CD4-positive, alpha-beta T cell treated with Interleukin-17A for 1 hour (primary cell): ENCODE measurements around the gene CBLN3.
"Not testable (repeated sequence)": the region's sequence is repeated elsewhere in the genome, so short reads cannot be mapped to it uniquely, and the experiment has no call there.

Source experiments
- DNase-seq: peaks from one replicate; pipeline ENCODE4 v3.0.0-alpha.2; 2020

Gene CBLN3

GRCh38 chr14:24399999-24400718, 29.3 kb downstream of the CBLN3 start:
- no peak for DNase-seq

- no peak for DNase-seq
Measured at GRCh38 chr14:24399447-24399822, 30.0 kb downstream of the CBLN3 start.

- DNase-seq = peak; percentile 20
Measured at GRCh38 chr14:24398653-24399446, 30.6 kb downstream of the CBLN3 start, which contains the start of gene NYNRIN. Gene NYNRIN (plus strand): TSS chr14:24399003. CDS start chr14:24399247, 244 bp downstream.

GRCh38 chr14:24398293-24398652, 31.2 kb downstream of the CBLN3 start:
- DNase-seq = no peak

GRCh38 chr14:24397639-24398292, 31.7 kb downstream of the CBLN3 start:
- DNase-seq = no peak

- no peak for DNase-seq
Measured at GRCh38 chr14:24395609-24396582, 33.6 kb downstream of the CBLN3 start.

GRCh38 chr14:24394275-24394674, 35.2 kb downstream of the CBLN3 start:
- DNase-seq = no peak

GRCh38 chr14:24392325-24393091, 37.0 kb downstream of the CBLN3 start:
- no peak for DNase-seq

- DNase-seq = no peak
Measured at GRCh38 chr14:24390701-24391468, 38.6 kb downstream of the CBLN3 start.

GRCh38 chr14:24389226-24389848, 40.1 kb downstream of the CBLN3 start:
- DNase-seq = no peak

- DNase-seq = no peak
Measured at GRCh38 chr14:24388474-24389179, 40.8 kb downstream of the CBLN3 start.

GRCh38 chr14:24387579-24387978, 41.9 kb downstream of the CBLN3 start:
- not testable (repeated sequence) for DNase-seq

GRCh38 chr14:24387009-24387345, 42.5 kb downstream of the CBLN3 start:
- DNase-seq = no peak

- DNase-seq = no peak
Measured at GRCh38 chr14:24385524-24385923, 43.9 kb downstream of the CBLN3 start.

- DNase-seq = no peak
Measured at GRCh38 chr14:24384169-24384568, 45.3 kb downstream of the CBLN3 start.

GRCh38 chr14:24382064-24382371, 47.5 kb downstream of the CBLN3 start:
- no peak for DNase-seq

- DNase-seq = no peak
Measured at GRCh38 chr14:24381363-24382063, 48.0 kb downstream of the CBLN3 start.

- DNase-seq = no peak
Measured at GRCh38 chr14:24379907-24380730, 49.3 kb downstream of the CBLN3 start.
